ENCODE data around the gene VGF. TPM values are rescaled to one million over a fixed set of nuclear protein-coding genes. Genes with fewer than 3 reads are reported as not detected.

The VGF gene
- polyA plus RNA-seq, 1 experiment = 0.16 TPM

DNA sequence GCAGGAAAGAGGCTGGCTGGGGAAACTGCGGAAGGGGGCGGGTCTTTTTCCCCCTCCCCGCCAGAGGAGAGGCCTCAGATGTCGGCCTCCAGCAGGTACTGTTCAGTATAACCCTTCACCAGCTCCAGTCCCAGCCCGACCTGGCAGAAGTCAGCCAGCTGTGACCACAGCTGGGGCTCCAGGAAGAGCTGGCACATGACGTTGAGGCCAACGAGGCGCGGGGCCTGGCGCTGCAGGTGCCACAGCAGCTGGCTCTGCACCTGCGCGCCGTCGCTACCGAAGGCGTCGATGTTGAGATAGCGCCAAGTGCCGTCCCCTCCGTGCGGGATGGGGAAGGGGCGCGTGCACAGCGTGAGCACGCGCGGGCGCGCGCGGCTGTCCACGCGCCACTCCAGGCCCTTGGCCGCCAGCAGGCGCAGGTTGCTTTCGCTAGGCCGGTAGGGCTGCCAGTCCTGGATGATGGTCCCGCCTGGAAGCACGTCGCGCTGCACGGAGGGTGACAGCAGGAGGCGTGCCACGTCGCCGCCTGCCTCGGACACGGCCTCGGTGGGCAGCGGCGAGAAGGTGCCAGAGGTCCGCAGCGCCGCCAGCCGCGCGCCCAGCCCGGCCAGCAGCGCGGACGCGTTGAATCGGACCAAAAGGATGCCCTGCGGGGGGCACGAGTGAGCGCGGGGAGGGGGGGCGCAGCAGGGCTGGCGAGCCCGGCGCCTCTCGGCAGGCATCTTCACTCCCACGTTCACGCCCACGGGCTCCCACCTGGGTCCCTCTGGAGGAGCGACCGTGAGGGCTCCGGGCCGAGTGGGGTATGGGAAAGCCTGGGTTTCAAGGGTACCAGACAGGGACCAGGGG is 6.9 kb upstream of the VGF start:
- ChIA-PET POLR2A (interaction anchor here (0.6 kb wide), 1 partner anchor 11 kb away, joined by 11 read pairs; no protein-coding TSS in a partner anchor), CTCF (interaction anchor here (0.6 to 3.0 kb wide), 8 partner anchors 11 to 283 kb away, joined by 3 to 21 read pairs (median 5); partner anchors contain the start of genes PLOD3, UFSP1 and ZNHIT1)
- peak overlapping the region; percentile 46; the same call in 1 of the 2 replicates for H3K4me3 ChIP-seq (ENCODE audit: low read depth, low read length)
- H3K27ac ChIP-seq (ENCODE audit: low read depth, low read length) = no peak overlapping the region
- TF ChIP-seq, protein P1, sequence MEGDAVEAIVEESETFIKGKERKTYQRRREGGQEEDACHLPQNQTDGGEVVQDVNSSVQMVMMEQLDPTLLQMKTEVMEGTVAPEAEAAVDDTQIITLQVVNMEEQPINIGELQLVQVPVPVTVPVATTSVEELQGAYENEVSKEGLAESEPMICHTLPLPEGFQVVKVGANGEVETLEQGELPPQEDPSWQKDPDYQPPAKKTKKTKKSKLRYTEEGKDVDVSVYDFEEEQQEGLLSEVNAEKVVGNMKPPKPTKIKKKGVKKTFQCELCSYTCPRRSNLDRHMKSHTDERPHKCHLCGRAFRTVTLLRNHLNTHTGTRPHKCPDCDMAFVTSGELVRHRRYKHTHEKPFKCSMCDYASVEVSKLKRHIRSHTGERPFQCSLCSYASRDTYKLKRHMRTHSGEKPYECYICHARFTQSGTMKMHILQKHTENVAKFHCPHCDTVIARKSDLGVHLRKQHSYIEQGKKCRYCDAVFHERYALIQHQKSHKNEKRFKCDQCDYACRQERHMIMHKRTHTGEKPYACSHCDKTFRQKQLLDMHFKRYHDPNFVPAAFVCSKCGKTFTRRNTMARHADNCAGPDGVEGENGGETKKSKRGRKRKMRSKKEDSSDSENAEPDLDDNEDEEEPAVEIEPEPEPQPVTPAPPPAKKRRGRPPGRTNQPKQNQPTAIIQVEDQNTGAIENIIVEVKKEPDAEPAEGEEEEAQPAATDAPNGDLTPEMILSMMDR (IDR thresholded peaks at IDR 0.05; ENCODE audit: low read depth, low read length) = no peak
- H3K27me3 ChIP-seq (ENCODE audit: control insufficient read depth, insufficient read depth, low read length) = peaks cover 61% of the 10 kb centered on the region
- DNase-seq (ENCODE audit: low read depth, low spot score) = no peak
- H3K9me3 ChIP-seq (ENCODE audit: control insufficient read depth, insufficient read depth, low read length) = peaks cover 2% of the 10 kb centered on the region; the same call in 1 of the 2 replicates

DNA sequence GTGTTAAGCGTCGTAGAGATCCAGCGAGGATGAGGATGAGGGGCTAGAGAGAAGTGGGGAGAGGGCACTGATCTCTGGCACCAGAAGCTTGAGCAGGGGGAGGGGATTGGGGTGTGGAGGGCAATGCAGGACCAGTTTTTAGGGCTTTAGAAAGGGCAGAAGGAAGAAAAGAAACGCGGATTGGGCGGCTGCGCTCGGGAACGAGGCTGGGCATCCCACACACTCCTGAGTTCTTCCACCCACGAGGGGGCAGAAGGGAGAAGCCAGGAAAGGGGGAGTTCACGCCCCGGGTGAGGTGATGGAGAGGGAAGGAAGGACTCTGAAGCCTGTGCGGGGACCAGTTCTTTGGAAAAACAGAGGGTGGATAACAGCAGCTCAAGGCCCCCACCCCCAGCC is 6.1 kb upstream of the VGF start:
- Histone ChIP-seq H3K9me3 (ENCODE audit: control insufficient read depth, insufficient read depth, low read length) (peaks cover 2% of the 10 kb centered on the region; the same call in 1 of the 2 replicates), H3K4me3 (ENCODE audit: low read depth, low read length) (no peak overlapping the region), H3K27me3 (ENCODE audit: control insufficient read depth, insufficient read depth, low read length) (peaks cover 53% of the 10 kb centered on the region), H3K27ac (ENCODE audit: low read depth, low read length) (no peak overlapping the region)
- DNase-seq (ENCODE audit: low read depth, low spot score) = no peak
- TF ChIP-seq, protein P1 (IDR thresholded peaks at IDR 0.05; ENCODE audit: low read depth, low read length) = peak; percentile 47
- ChIA-PET POLR2A (no interaction called here), CTCF (interaction anchor here (0.6 to 3.0 kb wide), 7 partner anchors 10 to 282 kb away, joined by 3 to 21 read pairs (median 5); partner anchors contain the start of genes PLOD3, UFSP1 and ZNHIT1)

DNA sequence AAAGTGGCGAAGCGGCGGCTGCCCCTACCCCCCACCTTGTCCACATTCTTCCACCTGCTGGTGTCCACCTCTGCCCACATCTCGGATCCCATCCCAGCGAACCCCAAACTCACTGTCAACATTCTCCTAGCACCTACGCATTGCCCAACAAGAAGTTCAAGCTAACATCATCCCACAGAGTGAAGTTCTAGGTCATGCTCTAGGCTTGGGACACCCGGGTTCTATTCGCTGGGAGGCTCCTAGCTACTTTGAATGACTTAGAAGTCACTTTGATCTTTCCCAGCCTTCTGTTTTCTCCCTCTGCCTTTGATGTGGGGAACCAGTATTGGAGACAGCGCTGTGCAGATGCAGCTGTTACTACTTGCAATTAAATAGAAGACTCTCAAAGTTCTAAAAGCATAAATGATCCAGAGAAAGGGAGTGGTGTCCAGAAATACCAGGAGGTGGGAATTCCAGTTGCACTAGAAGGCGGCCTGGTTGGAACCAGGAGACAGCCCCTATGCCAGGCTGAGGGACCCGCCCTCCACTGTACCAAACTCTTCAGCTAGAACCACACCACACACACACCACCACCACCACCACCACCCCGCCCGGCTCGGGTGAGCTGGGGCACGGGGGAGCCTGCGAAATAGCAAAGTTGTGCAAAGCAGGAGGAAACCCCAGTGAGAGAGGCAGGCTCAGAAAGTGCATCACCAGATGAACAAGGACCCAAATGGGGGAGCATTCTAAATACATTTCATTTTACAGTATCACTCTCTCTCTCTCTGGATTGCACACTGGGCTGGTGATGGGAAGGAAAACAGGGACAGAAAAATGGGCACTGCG is 5.5 kb upstream of the VGF start:
- DNase-seq (ENCODE audit: low read depth, low spot score) = no peak
- POLR2A ChIA-PET = no interaction called here

DNA sequence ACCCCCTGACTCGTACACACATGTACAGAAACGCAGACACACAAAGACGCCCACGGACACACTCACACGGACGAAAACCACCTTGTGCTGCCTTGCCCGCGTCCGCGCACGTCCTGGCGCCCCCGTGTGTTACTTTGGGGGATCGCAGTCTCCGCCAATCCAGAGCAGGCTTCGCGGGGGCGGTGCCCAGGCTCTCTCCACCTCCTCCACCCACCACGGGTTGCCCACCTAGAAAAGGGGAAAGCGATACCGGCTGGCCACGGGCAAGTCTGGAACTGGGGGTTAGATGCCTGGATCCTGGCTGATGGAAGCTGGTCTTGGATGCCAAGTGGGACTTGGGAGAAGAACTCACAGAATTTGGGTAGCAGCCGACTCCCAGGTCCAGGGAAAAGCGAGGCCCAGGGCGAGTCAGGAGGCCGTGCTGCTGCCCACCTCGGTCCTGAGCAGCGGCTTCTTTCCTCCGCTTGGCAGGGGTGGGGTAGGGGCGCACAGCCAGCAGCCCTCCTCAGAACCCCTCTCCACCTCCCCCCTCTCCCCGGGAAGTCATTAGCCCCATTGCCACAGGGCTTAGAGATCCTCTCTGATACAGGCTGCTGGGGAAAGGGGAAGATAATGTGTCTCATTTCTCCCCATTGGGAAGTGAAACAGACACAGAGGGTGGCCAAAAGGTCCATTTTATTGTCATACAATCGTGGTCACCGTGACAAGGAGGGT is 4.6 kb upstream of the VGF start:
- ChIA-PET POLR2A (no interaction called here), CTCF (interaction anchor here (0.6 to 3.0 kb wide), 9 partner anchors 9 to 48 kb away, joined by 3 to 21 read pairs (median 3); partner anchors contain the start of genes PLOD3 and ZNHIT1)
- Histone ChIP-seq H3K9me3 (ENCODE audit: control insufficient read depth, insufficient read depth, low read length) (peaks cover 2% of the 10 kb centered on the region; the same call in 1 of the 2 replicates), H3K27me3 (ENCODE audit: control insufficient read depth, insufficient read depth, low read length) (peaks cover 44% of the 10 kb centered on the region), H3K27ac (ENCODE audit: low read depth, low read length) (no peak overlapping the region), H3K4me3 (ENCODE audit: low read depth, low read length) (peak overlapping the region; percentile 50)
- TF ChIP-seq, protein P1 (IDR thresholded peaks at IDR 0.05; ENCODE audit: low read depth, low read length) = peak; percentile 95
- no peak for DNase-seq (ENCODE audit: low read depth, low spot score)

More for the DNA sequence above, 5.5 kb upstream of the VGF start:
- peaks cover 2% of the 10 kb centered on the region; the same call in 1 of the 2 replicates for H3K9me3 ChIP-seq (ENCODE audit: control insufficient read depth, insufficient read depth, low read length)
- H3K4me3 ChIP-seq (ENCODE audit: low read depth, low read length) = no peak overlapping the region
- no peak overlapping the region for H3K27ac ChIP-seq (ENCODE audit: low read depth, low read length)
- CTCF ChIA-PET = interaction anchor here (0.6 to 3.0 kb wide), 11 partner anchors 10 to 112 kb away, joined by 3 to 21 read pairs (median 4); partner anchors contain the start of genes PLOD3 and ZNHIT1
- H3K27me3 ChIP-seq (ENCODE audit: control insufficient read depth, insufficient read depth, low read length) = peaks cover 50% of the 10 kb centered on the region
- TF ChIP-seq, protein P1 (IDR thresholded peaks at IDR 0.05; ENCODE audit: low read depth, low read length) = no peak

All from AG04450 (cell line).